GM21528 (cell line): Measurements from ENCODE around the gene SS18.

Source experiments
- ATAC-seq: cut with Tn5 transposase; IDR thresholded peaks from one replicate; pipeline ENCODE4 v1.9.1; 2021; ENCODE audit warnings: mild to moderate bottlenecking, moderate library complexity; ENCODE audit not compliant: unreplicated experiment, low FRiP score

The SS18 gene

DNA sequence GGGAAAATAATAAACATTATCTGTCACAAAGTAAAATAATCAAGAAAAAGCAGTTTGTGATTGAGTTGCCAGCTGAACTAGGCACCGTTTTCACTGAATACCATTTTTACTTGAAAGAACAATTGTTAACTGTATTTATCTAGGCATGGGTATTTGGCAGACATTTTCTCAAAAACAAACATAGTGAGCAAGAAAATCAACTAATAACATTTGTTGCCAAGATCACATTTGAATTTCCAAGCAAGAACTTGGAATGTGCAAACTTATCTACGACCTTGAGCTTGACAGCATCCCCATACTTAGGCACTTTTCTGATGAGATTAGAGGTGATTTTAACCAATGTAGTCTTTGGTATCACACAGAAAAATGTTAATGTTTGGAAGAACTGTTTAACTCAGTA, 16.7 kb downstream of the SS18 start:
- no peak for ATAC-seq

DNA sequence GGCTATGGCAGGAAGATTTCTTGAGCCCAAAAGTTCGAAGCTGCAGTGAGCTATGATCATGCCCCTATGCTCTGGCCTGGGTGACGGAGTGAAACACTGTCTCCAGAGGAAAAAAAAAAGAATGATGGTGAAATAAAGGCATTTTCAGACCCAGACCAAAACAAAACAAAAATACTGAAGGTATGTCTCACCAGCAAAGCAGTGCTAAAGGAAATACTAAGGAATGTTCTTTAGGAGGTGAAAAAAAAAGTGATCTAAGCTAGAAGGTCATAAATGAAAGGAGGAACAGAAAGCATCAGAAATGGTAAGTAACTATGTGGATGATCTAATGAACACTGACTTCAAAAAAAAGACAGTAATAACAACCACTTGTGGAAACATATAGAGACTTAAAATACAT, 18.7 kb downstream of the SS18 start:
- no peak for ATAC-seq

- ATAC-seq, result no peak
Measured at GRCh38 chr18:26071020-26071419, 19.4 kb downstream of the SS18 start.

- no peak for ATAC-seq
Measured at GRCh38 chr18:26059357-26059756, 31.1 kb downstream of the SS18 start.

GRCh38 chr18:26057344-26057773, 33.1 kb downstream of the SS18 start:
- no peak for ATAC-seq

GRCh38 chr18:26056291-26056690, 34.1 kb downstream of the SS18 start:
- no peak for ATAC-seq

GRCh38 chr18:26052505-26052904, 37.9 kb downstream of the SS18 start:
- no peak for ATAC-seq

- ATAC-seq, result no peak
Measured at GRCh38 chr18:26051843-26052242, 38.6 kb downstream of the SS18 start.

- ATAC-seq, result no peak
Measured at GRCh38 chr18:26046419-26047077, 43.9 kb downstream of the SS18 start.

- ATAC-seq, result no peak
Measured at GRCh38 chr18:26044807-26045206, 45.6 kb downstream of the SS18 start.

- ATAC-seq, result no peak
Measured at GRCh38 chr18:26040051-26040656, 50.3 kb downstream of the SS18 start.

- ATAC-seq, result no peak
Measured at GRCh38 chr18:26039203-26039602, 51.2 kb downstream of the SS18 start.

DNA sequence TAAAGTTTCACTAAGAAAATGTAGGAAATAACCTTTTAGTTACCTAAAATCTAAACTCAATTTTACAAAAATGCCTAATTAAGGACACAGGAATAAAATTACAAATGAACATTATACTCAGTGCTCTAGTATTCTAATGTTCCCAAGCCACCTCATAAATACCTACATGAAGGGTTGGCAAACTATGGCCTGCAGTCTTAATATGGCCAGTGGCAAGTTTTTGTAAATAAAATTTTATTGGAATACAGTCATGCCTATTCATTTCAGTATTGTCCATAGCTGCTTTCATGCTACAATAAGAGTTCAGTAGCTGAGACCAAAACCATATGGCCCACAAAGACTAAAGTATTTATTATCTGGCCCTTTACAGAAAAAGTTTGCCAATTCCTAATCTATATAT, 53.8 kb downstream of the SS18 start:
- no peak for ATAC-seq

GRCh38 chr18:26034850-26035497, 55.4 kb downstream of the SS18 start:
- no peak for ATAC-seq

- ATAC-seq, result no peak
Measured at GRCh38 chr18:26022585-26022984, 67.8 kb downstream of the SS18 start.

GRCh38 chr18:26021061-26021754, 69.2 kb downstream of the SS18 start:
- no peak for ATAC-seq

- no peak for ATAC-seq
Measured at GRCh38 chr18:26017929-26018328, 72.5 kb downstream of the SS18 start.

DNA sequence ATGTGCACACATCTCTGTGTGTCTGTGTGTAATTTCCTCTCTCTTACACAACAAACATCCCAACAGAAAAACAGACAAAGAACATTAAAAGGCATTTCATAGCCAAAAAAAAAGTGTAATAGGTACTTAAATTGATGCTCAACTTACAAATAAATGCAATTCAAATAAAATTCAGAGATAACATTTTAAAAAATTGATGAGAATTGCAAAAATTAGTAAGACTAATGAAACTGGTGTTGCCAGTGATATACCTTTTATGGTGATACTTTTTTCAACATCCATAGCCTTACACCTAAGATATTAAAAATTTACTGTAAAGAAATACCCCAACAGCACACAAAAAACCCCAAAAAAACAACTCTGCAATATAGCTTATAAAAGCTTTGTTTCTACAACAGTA, 76.0 kb downstream of the SS18 start:
- ATAC-seq, result no peak

DNA sequence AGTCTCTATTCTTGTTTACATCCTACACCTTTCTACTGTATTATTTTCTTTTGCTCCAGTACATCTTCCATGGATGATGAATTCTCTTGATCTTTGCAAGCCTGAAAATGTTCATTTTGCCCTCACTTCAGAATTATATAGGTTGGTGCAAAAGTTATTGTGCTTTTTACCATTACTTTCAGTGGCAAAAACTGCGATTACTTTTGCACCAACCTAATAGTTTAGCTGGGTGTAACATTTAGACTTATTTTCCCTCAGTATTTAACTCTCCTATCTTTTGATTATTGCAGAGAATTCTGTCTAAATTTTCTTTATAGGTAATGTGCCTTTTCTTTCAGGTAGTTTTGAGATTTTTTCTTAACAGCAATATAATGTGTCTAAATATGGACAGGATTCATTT, 81.8 kb downstream of the SS18 start:
- no peak for ATAC-seq

- no peak for ATAC-seq
Measured at GRCh38 chr18:26008096-26008495, 82.3 kb downstream of the SS18 start.

DNA sequence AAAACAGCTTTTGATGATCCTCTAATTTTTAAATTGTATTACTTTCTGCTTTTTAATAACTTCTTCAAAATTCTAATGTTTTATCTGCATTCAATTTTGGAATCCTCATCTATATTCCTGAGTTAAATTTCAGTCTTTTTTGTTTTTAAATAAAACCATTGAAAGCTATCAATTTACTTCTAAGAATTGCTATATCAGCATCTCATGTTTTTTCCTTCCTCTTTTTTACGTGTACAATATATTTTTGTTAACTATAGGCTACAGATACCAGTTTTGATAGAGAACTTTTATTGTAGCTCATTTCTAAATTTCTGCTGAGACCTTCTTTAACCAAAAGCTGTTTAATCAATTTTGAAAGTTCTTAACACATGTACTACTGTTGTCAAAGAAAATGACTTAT, 84.5 kb downstream of the SS18 start:
- ATAC-seq, result no peak
